Keratinocyte (primary cell): ENCODE results near the gene SERINC5. TPM values are rescaled to one million over a fixed set of nuclear protein-coding genes. Genes with fewer than 3 reads are reported as not detected.

Experiments used
- DNase-seq: peaks from one replicate; pipeline ENCODE4 v3.0.0-alpha.2; 2011; ENCODE audit warnings: low read depth, missing footprints, low spot score
- FAIRE-seq: peaks from 2 replicates; lab custom pipeline; 2011; peaks lifted over from hg19 to GRCh38; lab: Jason Lieb, UNC
- H2AFZ ChIP-seq: 2 replicates; pipeline ENCODE4 v1.6.0; 2012; ENCODE audit warnings: low read length, control low read depth, inconsistent platforms; ENCODE audit not compliant: control insufficient read depth
- H3K27ac ChIP-seq: 2 replicates; pipeline ENCODE4 v1.5.1; 2011; ENCODE audit warnings: low read length; ENCODE audit not compliant: control insufficient read depth, insufficient read depth
- H3K27me3 ChIP-seq: 3 replicates; pipeline ENCODE4 v1.6.0; 2011; ENCODE audit warnings: low read length; ENCODE audit not compliant: control insufficient read depth, insufficient read depth; ENCODE audit errors: extremely low read depth
- H3K36me3 ChIP-seq, 2 experiments: 2 replicates in 1 of 2; 3 replicates in 1 of 2; pipeline ENCODE4 v1.5.1; 2011; ENCODE audit warnings: low read length in 2 of 2, mild to moderate bottlenecking in 1 of 2; ENCODE audit not compliant: control insufficient read depth in 2 of 2, insufficient read depth in 2 of 2; ENCODE audit errors: extremely low read depth in 1 of 2
- H3K4me1 ChIP-seq: 3 replicates; pipeline ENCODE4 v1.5.1; 2011; ENCODE audit warnings: low read length; ENCODE audit not compliant: control insufficient read depth, insufficient read depth; ENCODE audit errors: extremely low read depth
- H3K4me2 ChIP-seq: 3 replicates; pipeline ENCODE4 v1.6.0; 2011; ENCODE audit warnings: low read depth, low read length; ENCODE audit not compliant: control insufficient read depth, insufficient read depth; ENCODE audit errors: extremely low read depth
- H3K4me3 ChIP-seq, 3 experiments: fragments of 200-600 bp in 1 of 3; sonication (generic) in 1 of 3; 2 replicates in 2 of 3; 3 replicates in 1 of 3; pipeline ENCODE4 v1.5.1; 2011 to 2016; ENCODE audit warnings: low read length in 3 of 3, mild to moderate bottlenecking in 3 of 3, control low read depth in 2 of 3, inconsistent platforms in 1 of 3, low read depth in 1 of 3, mixed read lengths in 1 of 3, mixed run types in 1 of 3, moderate library complexity in 1 of 3; ENCODE audit not compliant: control insufficient read depth in 2 of 3, insufficient read depth in 2 of 3; ENCODE audit errors: extremely low read depth in 1 of 3
- H3K79me2 ChIP-seq: 2 replicates; pipeline ENCODE4 v1.6.0; 2012; ENCODE audit warnings: low read length; ENCODE audit not compliant: control insufficient read depth, insufficient read depth
- H3K9ac ChIP-seq: 3 replicates; pipeline ENCODE4 v1.6.0; 2011; ENCODE audit warnings: low read length; ENCODE audit not compliant: control insufficient read depth, insufficient read depth; ENCODE audit errors: extremely low read depth
- H3K9me1 ChIP-seq: 3 replicates; pipeline ENCODE4 v1.6.0; 2011; ENCODE audit warnings: low read length; ENCODE audit not compliant: control insufficient read depth, insufficient read depth; ENCODE audit errors: extremely low read depth
- H3K9me3 ChIP-seq: 2 replicates; pipeline ENCODE4 v1.5.1; 2012; ENCODE audit warnings: low read depth, low read length; ENCODE audit not compliant: control insufficient read depth
- H4K20me1 ChIP-seq: 3 replicates; pipeline ENCODE4 v1.6.0; 2011; ENCODE audit warnings: low read length; ENCODE audit not compliant: control insufficient read depth, insufficient read depth; ENCODE audit errors: extremely low read depth
- CTCF ChIP-seq, 3 experiments: IDR thresholded peaks in 1 of 3; conservative IDR thresholded peaks in 1 of 3; optimal IDR thresholded peaks in 1 of 3; 2 replicates in 2 of 3; 3 replicates in 1 of 3; pipeline versions ENCODE3 to v1.5.1; 2011; ENCODE audit warnings: low read length in 3 of 3, mild to moderate bottlenecking in 3 of 3, moderate library complexity in 2 of 3, control low read depth in 1 of 3, inconsistent platforms in 1 of 3; ENCODE audit not compliant: insufficient read depth in 2 of 3; ENCODE audit errors: extremely low read depth in 1 of 3
- EZH2 ChIP-seq: IDR thresholded peaks from one replicate; pipeline ENCODE4 v1.6.1; 2012; ENCODE audit warnings: inconsistent platforms, mild to moderate bottlenecking, low read length, moderate library complexity
- dilution Hi-C: fragments of 300-500 bp; cut with MboI; formaldehyde crosslinking; loops from one replicate; pipeline ENCODE4 v1.7.0; 2020; ENCODE audit warnings: low sequenced_read_pairs; ENCODE audit not compliant: extremely low pct_ligation_motif_present
- polyA plus RNA-seq, 5 experiments: library from polyadenylated mRNA; depleted of rRNA in 3 of 5; stranded (reverse) in 3 of 5; stranded (forward) in 1 of 5; unstranded in 1 of 5; fragments of >200 nt; gene quantifications; 1 replicate in 1 of 5; 2 replicates in 3 of 5; 3 replicates in 1 of 5; pipeline versions ENCODE4 v1.2.1 to v1.2.3, GENCODE V29; 2011 to 2012; ENCODE audit warnings: missing spikeins in 2 of 5, low read depth in 1 of 5, low replicate concordance in 1 of 5

Gene SERINC5
- polyA plus RNA-seq, 1 donor (not counting 4 experiments of a cell fraction or from before 2014, with no cell fraction given) = 20.0 TPM

- Histone ChIP-seq H3K79me2 (no peaks in the 10 kb centered on the region), H3K9ac (no peak overlapping the region), H3K4me3 (no peak overlapping the region), H3K9me1 (no peaks in the 10 kb centered on the region), H3K27me3 (no peaks in the 10 kb centered on the region), H3K27ac (no peak overlapping the region), H3K4me2 (no peak overlapping the region), H4K20me1 (no peaks in the 10 kb centered on the region), H3K36me3 (no peaks in the 10 kb centered on the region), H2AFZ (no peak overlapping the region), H3K9me3 (no peaks in the 10 kb centered on the region), H3K4me1 (no peaks in the 10 kb centered on the region)
- TF ChIP-seq EZH2 (no peak), CTCF (optimal IDR thresholded peaks at IDR 0.05 in 1 of 3, IDR thresholded peaks at IDR 0.05 in 1 of 3, conservative IDR thresholded peaks at IDR 0.05 in 1 of 3; ENCODE audit: extremely low read depth in 1 of 3, insufficient read depth in 2 of 3, low read length in 3 of 3) (no peak)
- DNase-seq (no peak), FAIRE-seq (no peak)
- dilution Hi-C loops = no loop called here
Measured at GRCh38 chr5:80101993-80102392, 153.9 kb downstream of the SERINC5 start.

GRCh38 chr5:80097451-80097850 is 158.4 kb downstream of the SERINC5 start:
- Histone ChIP-seq H3K36me3 (no peaks in the 10 kb centered on the region), H2AFZ (no peak overlapping the region), H3K4me3 (no peak overlapping the region), H3K9ac (no peak overlapping the region), H3K9me1 (no peaks in the 10 kb centered on the region), H3K4me1 (no peaks in the 10 kb centered on the region), H3K27me3 (no peaks in the 10 kb centered on the region), H4K20me1 (no peaks in the 10 kb centered on the region), H3K79me2 (no peaks in the 10 kb centered on the region), H3K4me2 (no peak overlapping the region), H3K9me3 (no peaks in the 10 kb centered on the region), H3K27ac (no peak overlapping the region)
- dilution Hi-C loops = no loop called here
- DNase-seq = no peak
- FAIRE-seq = no peak
- TF ChIP-seq CTCF (optimal IDR thresholded peaks at IDR 0.05 in 1 of 3, IDR thresholded peaks at IDR 0.05 in 1 of 3, conservative IDR thresholded peaks at IDR 0.05 in 1 of 3; ENCODE audit: extremely low read depth in 1 of 3, insufficient read depth in 2 of 3, low read length in 3 of 3) (no peak), EZH2 (no peak)
